ENCODE measurements around the gene ANKRD2.
A peak's percentile ranks its signal among the peaks of the same experiment; 100 is the strongest.

Gene ANKRD2

DNA sequence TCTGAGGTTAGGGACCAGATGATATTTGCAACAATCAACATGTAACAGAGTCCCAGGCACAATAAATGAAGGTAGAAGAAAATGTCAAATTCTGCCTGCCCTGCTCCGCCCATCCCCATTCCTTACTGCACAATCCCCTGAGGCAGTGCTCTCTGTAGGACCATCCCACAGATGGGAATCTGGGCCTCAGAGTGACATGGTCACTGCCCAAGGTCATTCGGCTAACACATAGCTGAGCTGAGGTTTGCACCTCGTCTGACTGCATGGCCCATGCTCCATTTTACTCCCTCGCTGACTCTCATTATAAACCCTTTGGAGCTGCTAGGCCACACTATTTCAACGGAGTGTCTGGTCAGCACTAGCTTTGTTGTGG is 12.8 kb downstream of the ANKRD2 start:
- H3K4me3 ChIP-seq (ENCODE audit: low read depth, low read length), result no peak overlapping the region
- no peak for DNase-seq (ENCODE audit: low read depth)
- TF ChIP-seq CTCF (conservative IDR thresholded peaks at IDR 0.05; ENCODE audit: low read depth, low read length), result no peak

DNA sequence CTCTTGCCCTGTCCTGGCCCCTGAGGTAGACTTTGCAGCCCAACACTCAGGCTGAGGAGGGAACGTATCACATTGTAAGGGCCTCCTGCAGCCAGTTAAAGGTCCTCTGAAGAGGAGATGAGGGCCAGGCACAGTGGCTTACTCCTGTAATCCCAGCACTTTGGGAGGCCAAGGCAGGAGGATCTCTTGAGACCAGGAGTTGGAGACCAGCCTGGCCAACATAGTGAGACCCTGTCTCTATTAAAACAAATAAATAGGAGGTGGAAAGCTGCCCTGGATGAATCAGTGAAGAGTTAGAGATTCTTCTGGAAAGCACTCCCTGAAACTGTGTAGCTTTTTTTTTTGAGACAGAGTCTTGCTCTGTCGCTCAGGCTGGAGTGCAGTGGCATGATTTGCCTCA is 14.6 kb downstream of the ANKRD2 start:
- no peak for TF ChIP-seq CTCF (conservative IDR thresholded peaks at IDR 0.05; ENCODE audit: low read depth, low read length)
- no peak for DNase-seq (ENCODE audit: low read depth)
- H3K4me3 ChIP-seq (ENCODE audit: low read depth, low read length), result no peak overlapping the region

DNA sequence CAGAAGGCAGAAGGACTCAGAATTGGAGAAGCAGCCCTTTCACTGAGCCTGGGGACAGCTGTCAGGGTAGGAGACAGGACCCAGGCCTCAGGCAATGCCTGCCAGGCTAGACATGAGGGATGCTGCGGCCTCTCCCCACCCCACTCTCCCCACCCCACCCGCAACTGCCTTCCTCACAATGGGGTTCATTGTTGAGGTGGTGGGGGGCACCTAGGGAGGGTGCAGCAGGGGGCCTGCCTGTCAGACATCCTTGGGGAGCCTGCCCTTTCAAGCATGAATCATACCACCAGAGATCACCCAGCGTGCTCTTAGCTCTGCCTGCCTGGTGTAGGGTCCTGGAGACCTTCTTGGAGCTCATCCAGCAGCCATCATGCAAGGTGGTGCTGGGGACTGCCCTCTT is 16.9 kb downstream of the ANKRD2 start, which contains the start of gene C10orf62:
C10orf62 (plus strand) TSS at position 243 of the 400 bp plus-strand sequence. CDS start 177 bp downstream, outside the sequence.
- no peak for TF ChIP-seq CTCF (conservative IDR thresholded peaks at IDR 0.05; ENCODE audit: low read depth, low read length)
- DNase-seq (ENCODE audit: low read depth), result no peak
- no peak within 1 kb of the TSS for H3K4me3 ChIP-seq (ENCODE audit: low read depth, low read length)

DNA sequence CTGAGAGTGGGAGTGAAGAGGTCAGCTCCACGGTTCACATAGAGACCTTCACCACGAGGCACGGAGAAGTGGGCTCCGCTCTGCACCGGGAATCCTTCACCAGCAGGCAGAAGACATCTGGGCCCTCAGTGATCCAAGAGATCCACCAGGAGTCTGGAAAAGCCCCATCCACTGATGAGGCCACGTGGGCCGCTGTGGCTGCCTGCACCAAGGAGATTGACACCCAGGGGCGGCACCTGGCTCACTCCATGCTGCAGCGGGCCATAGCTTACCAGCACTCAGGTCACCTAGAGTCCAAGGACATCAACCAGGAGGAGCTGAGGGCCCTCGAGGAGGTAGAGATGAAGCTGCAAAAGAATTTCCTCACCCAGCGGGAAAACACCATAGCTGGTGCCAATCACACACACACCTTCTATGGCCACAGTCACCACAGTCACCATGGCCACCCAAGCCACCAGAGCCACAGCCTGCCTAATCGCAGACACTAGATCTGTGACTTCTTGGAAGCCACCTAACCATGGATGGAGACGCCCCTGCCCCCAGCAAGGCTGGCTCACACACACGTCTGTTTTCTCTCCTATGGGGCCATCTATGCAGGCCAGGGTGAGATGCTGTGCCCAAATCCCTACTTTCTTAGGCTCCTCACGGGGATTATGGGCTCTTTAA is 17.6 kb downstream of the ANKRD2 start:
- DNase-seq (ENCODE audit: low read depth), result no peak
- H3K4me3 ChIP-seq (ENCODE audit: low read depth, low read length), result no peak overlapping the region
- TF ChIP-seq CTCF (conservative IDR thresholded peaks at IDR 0.05; ENCODE audit: low read depth, low read length), result no peak

DNA sequence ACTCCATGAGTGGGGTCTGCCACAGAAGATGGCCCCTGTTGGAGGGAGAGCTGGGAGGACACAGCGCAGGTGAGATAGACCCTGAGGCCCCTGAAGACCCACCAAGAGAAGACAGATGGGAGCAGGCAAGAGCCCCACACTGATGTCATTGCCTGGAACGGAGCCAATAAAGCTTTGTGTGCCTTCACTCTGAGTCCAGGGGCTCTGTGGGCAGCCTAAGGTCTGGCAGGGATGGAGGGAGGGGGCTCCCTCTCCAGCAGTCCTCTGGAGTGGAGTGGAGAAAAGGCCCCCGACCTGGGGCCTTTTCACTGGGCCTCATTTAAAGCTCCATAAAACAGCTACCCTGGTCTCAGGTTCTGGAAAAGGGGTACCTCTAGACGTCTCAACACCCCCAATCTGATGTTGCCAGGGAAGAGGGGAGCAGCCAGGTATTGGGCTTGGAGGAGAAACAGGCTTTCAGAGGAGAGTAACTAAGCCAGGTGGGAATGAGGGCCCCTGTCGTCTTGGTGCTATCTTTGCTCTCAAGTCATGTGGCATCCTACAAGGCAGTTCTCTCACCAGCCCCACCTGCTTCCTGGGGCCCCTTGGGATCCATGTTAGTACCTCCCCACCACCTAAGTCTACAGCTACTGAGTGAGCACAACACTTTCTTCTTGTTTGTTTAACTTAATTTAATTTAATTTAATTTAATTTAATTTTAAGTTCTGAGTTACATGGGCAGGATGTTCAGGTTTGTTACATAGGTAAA is 18.3 kb downstream of the ANKRD2 start:
- TF ChIP-seq CTCF (conservative IDR thresholded peaks at IDR 0.05; ENCODE audit: low read depth, low read length), result no peak
- no peak overlapping the region for H3K4me3 ChIP-seq (ENCODE audit: low read depth, low read length)
- DNase-seq (ENCODE audit: low read depth), result no peak

GRCh38 chr10:97593421-97593820 is 20.8 kb downstream of the ANKRD2 start:
- no peak overlapping the region for H3K4me3 ChIP-seq (ENCODE audit: low read depth, low read length)
- no peak for TF ChIP-seq CTCF (conservative IDR thresholded peaks at IDR 0.05; ENCODE audit: low read depth, low read length)
- DNase-seq (ENCODE audit: low read depth), result peak; percentile 63

Measured in choroid plexus epithelial cell (primary cell).